ENCODE measurements around the gene CCDC87. TPM values are rescaled to one million over a fixed set of nuclear protein-coding genes. Genes with fewer than 3 reads are reported as not detected.
"Not testable (repeated sequence)": the region's sequence is repeated elsewhere in the genome, so short reads cannot be mapped to it uniquely, and the experiment has no call there.

The CCDC87 gene
- total and polyA plus RNA-seq, 7 donors = 0.06 to 1.1 (median 0.36) TPM; not detected in 1

DNA sequence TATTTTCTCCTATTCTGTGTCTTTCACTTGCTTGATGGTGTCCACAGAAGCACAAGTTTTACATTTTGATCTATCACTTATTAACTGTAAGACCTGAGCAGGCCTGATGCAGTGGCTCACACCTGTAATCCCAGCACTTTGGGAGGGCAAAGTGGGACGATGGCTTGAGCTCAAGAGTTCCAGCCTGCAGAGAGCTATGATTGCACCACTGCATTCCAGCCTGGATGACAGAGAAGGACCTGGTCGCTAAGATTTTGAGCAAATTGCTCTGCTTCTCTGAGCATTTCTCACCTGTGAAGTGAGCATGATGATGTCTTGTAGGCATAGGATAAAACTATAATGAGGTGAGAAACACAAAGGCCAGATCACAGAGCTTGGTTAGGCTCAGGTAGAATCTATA lies 6.7 kb downstream of the CCDC87 start:
- no peaks in the 10 kb centered on the region for H3K9me3 ChIP-seq
- intact Hi-C loops (cut with DNase I) = no loop called here
- ATAC-seq (no peak), DNase-seq (no peak)
- H3K4me1 ChIP-seq = no peaks in the 10 kb centered on the region
- 51 to 67% (median 65%) methylated on average over 2 of the region's 2 CpGs for WGBS, 3 donors
- H3K36me3 ChIP-seq (ENCODE audit: insufficient read depth in 1 of 2, low read depth in 1 of 2) = no peaks in the 10 kb centered on the region
- TF ChIP-seq, protein P1, sequence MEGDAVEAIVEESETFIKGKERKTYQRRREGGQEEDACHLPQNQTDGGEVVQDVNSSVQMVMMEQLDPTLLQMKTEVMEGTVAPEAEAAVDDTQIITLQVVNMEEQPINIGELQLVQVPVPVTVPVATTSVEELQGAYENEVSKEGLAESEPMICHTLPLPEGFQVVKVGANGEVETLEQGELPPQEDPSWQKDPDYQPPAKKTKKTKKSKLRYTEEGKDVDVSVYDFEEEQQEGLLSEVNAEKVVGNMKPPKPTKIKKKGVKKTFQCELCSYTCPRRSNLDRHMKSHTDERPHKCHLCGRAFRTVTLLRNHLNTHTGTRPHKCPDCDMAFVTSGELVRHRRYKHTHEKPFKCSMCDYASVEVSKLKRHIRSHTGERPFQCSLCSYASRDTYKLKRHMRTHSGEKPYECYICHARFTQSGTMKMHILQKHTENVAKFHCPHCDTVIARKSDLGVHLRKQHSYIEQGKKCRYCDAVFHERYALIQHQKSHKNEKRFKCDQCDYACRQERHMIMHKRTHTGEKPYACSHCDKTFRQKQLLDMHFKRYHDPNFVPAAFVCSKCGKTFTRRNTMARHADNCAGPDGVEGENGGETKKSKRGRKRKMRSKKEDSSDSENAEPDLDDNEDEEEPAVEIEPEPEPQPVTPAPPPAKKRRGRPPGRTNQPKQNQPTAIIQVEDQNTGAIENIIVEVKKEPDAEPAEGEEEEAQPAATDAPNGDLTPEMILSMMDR (IDR thresholded peaks at IDR 0.05) = no peak
- no peaks in the 10 kb centered on the region for H3K27me3 ChIP-seq (ENCODE audit: insufficient read depth in 3 of 3, low read length in 2 of 3)
- no peak overlapping the region for H3K4me3 ChIP-seq
- H3K27ac ChIP-seq = no peak overlapping the region

DNA sequence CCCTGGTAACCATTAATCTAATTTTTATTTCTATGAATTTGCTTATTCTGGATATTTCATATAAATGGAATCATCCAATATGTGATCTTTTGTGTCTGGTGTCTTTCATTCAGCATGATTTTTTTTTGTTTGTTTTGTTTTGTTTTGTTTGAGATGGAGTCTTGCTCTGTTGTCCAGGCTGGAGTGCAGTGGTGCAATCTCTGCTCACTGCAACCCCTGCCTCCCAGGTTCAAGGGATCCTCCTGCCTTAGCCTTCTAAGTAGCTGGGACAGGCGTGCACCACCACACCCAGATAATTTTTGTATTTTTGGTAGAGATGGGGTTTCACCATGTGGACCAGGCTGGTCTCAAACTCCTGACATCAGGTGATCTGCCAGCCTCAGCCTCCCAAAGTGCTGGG lies 7.4 kb downstream of the CCDC87 start:
- H3K9me3 ChIP-seq; intact Hi-C loops (cut with DNase I); H3K4me3 ChIP-seq; H3K27me3 ChIP-seq (ENCODE audit: insufficient read depth in 3 of 3, low read length in 2 of 3); DNase-seq; H3K36me3 ChIP-seq (ENCODE audit: insufficient read depth in 1 of 2, low read depth in 1 of 2); ATAC-seq; H3K27ac ChIP-seq; H3K4me1 ChIP-seq: not testable (repeated sequence)
- 85 to 95% (median 89%) methylated on average over 1 of the region's 1 CpG for WGBS, 3 donors

DNA sequence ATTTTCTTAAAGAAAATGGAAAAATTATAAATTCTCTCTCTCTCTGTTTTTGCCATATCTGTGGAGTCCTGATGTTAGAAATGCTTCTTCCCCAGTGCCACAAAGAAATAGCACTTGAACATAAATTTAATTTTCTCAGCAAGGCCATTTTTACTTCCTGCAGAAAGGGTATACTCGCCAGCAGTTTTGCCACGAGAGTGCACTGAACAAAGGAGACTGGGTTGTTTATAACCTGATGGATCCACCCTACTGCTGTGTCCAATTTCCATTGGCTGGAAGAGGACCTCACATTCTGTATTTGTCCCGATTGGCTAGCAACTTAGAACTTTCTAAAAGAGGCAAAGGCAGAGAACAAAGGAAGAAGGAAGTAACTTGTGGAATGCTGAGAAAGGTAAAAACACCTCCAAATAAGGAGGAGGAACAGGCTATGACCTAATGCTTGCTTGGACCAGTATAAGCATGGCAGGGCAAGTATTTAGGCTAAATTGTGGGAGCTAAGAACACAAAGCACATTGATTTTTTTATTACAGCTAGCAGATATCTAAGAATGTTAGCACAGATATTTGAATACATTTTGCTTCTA lies 10.2 kb downstream of the CCDC87 start:
- H3K9me3 ChIP-seq; H3K27ac ChIP-seq; DNase-seq; H3K36me3 ChIP-seq (ENCODE audit: insufficient read depth in 1 of 2, low read depth in 1 of 2); H3K4me3 ChIP-seq; H3K27me3 ChIP-seq (ENCODE audit: insufficient read depth in 3 of 3, low read length in 2 of 3); ATAC-seq; intact Hi-C loops (cut with DNase I); H3K4me1 ChIP-seq: not testable (repeated sequence)
- 74 to 77% (median 77%) methylated on average over 3 of the region's 3 CpGs for WGBS, 3 donors

DNA sequence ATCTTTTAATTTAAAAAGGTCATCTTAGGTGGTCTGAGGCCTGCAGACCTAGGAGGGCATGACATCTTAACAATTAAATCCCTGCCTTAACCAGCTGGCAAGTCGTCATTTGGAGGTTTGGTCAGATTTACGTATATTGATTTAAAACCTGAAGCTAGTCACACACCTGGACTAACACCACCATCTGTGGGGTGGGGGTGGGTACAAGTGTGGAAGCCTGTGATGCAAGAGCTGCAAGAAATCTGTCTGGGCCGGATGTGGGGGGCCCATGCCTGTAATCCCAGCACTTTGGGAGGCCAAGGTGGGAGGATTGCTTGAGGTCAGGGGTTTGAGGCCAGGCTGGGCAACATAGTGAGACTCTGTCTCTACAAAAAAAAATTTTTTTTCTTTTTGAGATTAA lies 11.6 kb downstream of the CCDC87 start:
- ATAC-seq (no peak), DNase-seq (no peak)
- 77 to 86% (median 79%) methylated on average over 3 of the region's 3 CpGs for WGBS, 3 donors
- H3K27ac ChIP-seq = no peak overlapping the region
- intact Hi-C loops (cut with DNase I) = no loop called here
- no peaks in the 10 kb centered on the region for H3K36me3 ChIP-seq (ENCODE audit: insufficient read depth in 1 of 2, low read depth in 1 of 2)
- H3K4me1 ChIP-seq = no peaks in the 10 kb centered on the region
- no peaks in the 10 kb centered on the region for H3K9me3 ChIP-seq
- H3K4me3 ChIP-seq = no peak overlapping the region
- no peaks in the 10 kb centered on the region for H3K27me3 ChIP-seq (ENCODE audit: insufficient read depth in 3 of 3, low read length in 2 of 3)
- TF ChIP-seq, protein P1 (IDR thresholded peaks at IDR 0.05) = no peak

DNA sequence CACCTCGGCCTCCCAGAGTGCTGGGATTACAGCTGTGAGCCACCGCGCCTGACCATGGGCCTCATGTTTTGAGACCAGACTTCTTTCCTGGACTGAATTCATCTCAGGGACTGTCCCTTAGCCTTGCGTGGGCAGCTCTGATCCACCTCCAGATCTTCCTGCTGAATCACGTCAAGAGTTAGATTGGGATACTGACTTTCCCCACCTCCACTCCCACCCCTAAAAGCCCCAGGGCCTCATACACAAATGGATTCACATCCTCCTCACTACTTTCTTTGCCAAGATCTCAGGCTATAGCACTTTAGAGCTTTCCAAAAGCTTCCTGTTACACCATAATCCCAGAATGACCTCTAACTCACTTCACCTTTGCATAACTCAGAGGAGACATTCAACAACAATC lies 12.1 kb downstream of the CCDC87 start:
- Histone ChIP-seq H3K4me3 (no peak overlapping the region), H3K36me3 (ENCODE audit: insufficient read depth in 1 of 2, low read depth in 1 of 2) (no peaks in the 10 kb centered on the region), H3K27ac (no peak overlapping the region), H3K27me3 (ENCODE audit: insufficient read depth in 3 of 3, low read length in 2 of 3) (no peaks in the 10 kb centered on the region), H3K9me3 (no peaks in the 10 kb centered on the region), H3K4me1 (no peaks in the 10 kb centered on the region)
- TF ChIP-seq, protein P1 (IDR thresholded peaks at IDR 0.05) = no peak
- no peak for DNase-seq
- 60 to 73% (median 71%) methylated on average over 5 of the region's 5 CpGs for WGBS, 3 donors
- no peak for ATAC-seq
- intact Hi-C loops (cut with DNase I) = no loop called here
